CD4-positive, alpha-beta T cell treated with Interleukin-2 at 100 ng/mL for 4 hours (primary cell): ENCODE data around the gene LTK.
A peak's percentile ranks its signal among the peaks of the same experiment; 100 is the strongest.

Experiments used
- DNase-seq: peaks from one replicate; pipeline ENCODE4 v3.0.0-alpha.2; 2020; ENCODE audit warnings: low spot score

Gene LTK

GRCh38 chr15:41513506-41514227, at the start of gene LTK:
Gene LTK, minus strand, starts transcription at chr15:41513827. Its CDS starts 118 bp downstream, at chr15:41513709.
- peak; percentile 15 for DNase-seq

- DNase-seq, result no peak
Measured at GRCh38 chr15:41562784-41563198, 49.2 kb upstream of the LTK start.

DNA sequence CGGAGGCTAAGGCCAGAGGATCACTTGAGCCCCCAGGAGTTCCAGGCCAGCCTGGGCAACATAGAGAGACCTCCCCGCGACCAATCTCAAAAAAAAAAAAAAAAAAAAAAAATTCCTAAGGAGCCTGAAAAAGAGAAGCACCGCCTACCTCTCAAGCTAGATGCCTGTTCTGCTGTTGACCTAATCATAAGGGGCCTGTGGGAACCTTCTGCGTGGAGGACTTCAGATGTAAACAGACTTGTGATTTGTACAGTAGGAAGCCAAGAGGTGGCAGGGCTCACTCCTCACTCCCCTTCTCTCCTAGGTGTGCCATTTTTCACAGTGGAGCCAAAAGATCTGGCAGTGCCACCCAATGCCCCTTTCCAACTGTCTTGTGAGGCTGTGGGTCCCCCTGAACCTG, 48.6 kb upstream of the LTK start:
- no peak for DNase-seq

DNA sequence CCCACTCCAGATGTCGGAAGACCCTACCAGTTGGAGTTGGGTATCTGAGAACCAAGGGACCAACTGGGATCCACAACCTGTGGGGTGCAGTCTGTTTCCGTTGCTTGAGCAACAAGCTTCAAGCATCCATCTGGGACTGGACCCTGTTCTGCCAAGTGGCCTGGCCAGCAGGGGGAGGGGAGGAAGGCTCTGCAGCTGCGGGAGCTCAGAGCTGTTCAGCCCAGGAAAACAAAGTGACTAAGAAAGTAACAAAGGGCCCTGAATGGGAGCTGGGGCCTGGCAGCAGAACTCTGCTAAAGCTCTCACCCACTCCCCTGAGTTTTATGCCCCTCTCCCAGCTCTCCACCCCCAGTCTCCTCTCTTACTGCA, 48.1 kb upstream of the LTK start:
- DNase-seq, result no peak

GRCh38 chr15:41561104-41561776, 47.6 kb upstream of the LTK start:
- DNase-seq, result no peak

DNA sequence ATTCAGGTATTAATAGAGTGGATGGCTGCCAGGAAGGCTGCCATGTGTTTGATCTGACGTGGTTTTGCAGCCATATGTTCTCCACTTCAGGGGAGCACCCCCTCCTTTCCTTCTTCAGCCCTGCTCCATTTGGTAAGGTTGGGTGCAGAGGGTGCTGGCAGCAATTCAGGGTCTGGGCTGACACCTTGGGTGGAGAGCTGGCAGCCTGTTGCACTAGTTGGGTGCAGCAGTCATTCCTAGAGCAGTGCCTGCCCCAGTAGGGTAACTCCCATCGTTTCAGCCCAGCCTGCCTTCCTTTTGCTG, 46.9 kb upstream of the LTK start:
- DNase-seq, result no peak

DNA sequence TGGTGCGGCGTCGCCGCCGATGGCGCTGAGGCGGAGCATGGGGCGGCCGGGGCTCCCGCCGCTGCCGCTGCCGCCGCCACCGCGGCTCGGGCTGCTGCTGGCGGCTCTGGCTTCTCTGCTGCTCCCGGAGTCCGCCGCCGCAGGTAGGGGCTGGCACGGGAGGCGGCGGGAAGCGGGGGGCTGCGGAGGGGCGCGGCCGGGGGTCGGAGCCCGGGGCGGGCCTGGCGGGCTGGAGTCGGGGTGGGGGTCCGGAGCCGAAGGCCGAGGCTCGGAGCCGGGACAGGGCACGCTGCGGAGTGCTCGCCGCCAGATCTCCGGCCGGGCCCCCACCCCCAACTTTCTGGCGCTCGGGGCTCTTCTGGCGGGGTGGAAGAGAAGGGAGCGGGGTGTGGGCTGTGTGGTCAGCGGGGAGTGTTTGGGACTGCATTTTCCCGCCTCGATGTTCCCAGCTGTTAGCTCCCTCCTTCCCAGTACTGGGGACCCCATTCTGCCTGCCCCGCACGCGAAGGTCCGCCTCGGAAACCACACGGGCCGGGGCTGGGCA, 45.7 kb upstream of the LTK start:
- DNase-seq, result no peak

GRCh38 chr15:41558400-41559238, 45.0 kb upstream of the LTK start, which contains the start of gene TYRO3:
Gene TYRO3, plus strand, starts transcription at chr15:41559212. Its CDS starts 46 bp downstream, at chr15:41559258.
- peak; percentile 67 for DNase-seq

GRCh38 chr15:41557673-41558399, 44.2 kb upstream of the LTK start:
- DNase-seq, result peak; percentile 75

- DNase-seq, result no peak
Measured at GRCh38 chr15:41556677-41557076, 43.0 kb upstream of the LTK start.

DNA sequence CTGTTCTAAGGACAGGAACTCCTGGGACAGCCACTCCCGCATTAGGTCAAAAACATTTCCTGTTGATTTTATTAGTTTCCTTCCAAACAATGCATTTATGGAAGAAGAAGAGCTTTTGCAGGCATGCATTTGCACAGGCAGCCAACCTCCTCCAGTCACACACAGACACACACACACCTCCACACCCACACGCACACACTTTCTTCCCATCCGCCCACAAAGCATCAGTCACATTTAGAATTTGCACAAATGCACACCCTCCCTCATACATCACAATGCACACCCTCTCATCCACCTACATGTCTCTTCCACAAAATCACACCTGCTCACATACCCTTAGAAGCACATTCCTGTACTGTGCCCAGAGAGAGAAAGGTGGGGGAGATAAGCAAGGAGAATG, 41.3 kb upstream of the LTK start:
- no peak for DNase-seq

DNA sequence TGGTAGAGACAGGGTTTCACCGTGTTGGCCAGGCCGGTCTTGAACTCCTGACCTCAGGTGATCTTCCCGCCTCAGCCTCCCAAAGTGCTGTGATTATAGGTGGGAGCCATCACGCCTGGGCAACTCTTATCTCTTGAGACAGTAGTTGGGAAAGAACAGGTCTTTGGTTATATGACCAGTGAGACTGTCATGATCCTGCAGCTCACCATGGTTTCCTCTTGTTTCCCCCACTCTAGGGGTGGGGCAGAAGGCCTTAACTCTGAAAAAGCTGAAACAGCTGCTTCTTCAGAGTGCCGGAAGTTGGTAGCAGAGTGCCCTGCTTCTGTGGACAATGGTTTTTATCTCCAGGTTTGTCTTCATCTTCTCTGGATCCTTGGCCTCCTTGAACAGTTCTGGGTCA, 40.7 kb upstream of the LTK start:
- no peak for DNase-seq

DNA sequence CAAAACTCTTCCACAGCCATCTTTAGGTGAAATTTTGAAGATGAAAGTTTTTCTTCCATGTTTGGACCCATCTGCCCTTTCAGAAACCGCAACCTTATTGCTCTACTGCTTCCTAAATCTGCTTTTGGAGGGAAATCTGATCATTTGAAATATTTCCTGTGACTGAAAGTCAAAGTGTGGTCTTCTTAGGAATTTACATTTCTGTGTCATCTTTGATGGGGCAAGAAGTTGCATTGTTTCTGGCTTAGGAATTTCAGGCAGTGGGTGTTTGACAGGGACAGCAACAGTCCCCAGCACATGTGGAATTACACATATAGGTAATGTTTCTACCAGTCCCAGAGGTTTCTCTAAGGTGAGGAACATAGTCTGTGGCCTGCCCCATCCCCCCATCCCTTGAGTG, 40.1 kb upstream of the LTK start:
- no peak for DNase-seq

DNA sequence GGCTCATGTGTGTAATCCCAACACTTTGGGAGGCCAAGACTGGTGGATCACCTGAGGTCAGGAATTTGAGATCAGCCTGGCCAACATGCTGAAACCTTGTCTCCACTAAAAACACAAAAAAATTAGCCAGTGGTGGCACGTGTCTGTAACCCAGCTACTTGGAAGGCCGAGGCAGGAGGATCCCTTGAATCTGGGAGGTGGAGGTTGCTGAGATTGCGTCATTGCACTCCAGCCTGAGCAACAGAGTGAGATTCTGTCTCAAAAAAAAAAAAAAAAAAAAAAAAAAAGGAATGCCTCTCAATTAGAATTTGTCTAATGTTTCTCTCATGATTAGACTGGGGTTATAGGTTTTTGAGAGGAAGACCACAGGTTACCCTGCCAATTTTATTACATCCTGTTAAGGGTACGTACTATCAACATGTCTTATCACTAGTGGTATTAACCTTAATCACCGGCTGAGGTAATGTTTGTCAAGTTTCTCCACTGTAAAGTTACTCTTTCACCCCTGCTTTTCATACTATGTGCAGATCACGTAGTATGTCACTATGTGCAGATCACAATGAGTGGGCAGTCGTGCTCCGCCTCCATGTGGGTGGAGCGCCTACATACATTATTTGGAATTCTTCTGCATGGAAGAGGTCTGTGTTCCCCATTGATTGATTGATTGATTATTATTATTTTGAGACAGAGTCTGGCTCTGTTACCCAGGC, 36.6 kb upstream of the LTK start:
- no peak for DNase-seq

DNA sequence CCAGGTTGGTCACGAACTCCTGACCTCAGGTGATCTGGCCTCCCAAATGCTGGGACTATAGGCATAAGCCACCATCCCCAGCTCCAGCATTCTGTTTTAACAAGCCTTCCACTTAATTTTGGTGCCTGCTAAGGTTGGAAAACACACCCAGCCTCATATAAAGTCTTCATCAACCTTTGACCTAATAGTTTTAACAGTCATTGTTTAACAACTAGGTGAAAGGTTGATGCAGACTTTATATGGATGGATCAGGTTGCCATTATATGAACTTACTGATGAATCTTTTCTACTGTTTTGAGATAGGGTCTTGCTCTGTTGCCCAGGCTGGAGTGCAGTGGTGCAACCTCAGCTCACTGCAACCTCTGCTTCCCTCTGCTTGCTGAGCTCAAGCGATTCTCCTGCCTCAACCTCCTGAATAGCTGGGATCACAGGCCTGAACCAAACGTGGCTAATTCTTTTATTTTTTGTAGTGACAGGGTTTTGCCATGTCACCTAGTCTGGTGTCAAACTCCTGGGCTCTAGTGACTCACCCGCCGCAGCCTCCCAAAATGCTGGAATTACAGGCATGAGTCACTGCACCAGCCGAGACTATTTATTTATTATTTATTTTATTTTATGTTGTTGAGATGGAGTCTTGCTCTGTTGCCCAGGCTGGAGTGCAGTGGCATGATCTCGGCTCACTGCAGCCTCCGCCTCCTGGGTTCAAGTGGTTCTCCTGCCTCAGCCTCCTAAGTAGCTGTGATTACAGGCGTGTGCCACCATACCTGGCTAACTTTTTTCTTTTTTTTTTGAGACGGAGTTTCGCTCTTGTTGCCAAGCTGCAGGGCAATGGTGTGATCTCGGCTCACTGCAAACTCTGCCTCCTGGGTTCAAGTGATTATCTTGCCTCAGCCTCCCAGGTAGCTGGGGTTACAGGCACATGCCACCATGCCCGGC, 33.5 kb upstream of the LTK start:
- DNase-seq, result no peak

GRCh38 chr15:41545218-41545617, 31.6 kb upstream of the LTK start:
- DNase-seq, result no peak

GRCh38 chr15:41544650-41545015, 31.0 kb upstream of the LTK start:
- DNase-seq, result no peak

- DNase-seq, result no peak
Measured at GRCh38 chr15:41543521-41543870, 29.9 kb upstream of the LTK start.

DNA sequence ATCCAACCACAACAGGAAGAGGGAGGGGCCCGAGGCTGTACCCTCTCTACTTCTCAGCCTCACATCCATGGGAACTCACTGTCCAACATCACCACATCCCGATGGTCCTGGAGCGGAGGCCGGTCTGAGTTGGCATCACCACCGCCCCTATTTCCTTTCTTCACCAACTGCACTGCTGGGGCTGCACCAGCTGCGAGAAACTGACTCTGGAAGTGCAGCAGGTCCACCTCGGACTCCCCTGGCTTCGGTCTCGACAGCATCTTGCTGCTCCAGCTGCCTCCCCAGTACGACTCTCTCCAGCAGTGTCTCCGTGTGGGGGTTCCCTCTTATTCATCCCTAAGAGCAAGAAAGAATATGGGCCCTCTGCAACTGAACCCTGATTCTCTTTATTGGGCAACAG, 23.2 kb upstream of the LTK start:
- DNase-seq, result no peak

DNA sequence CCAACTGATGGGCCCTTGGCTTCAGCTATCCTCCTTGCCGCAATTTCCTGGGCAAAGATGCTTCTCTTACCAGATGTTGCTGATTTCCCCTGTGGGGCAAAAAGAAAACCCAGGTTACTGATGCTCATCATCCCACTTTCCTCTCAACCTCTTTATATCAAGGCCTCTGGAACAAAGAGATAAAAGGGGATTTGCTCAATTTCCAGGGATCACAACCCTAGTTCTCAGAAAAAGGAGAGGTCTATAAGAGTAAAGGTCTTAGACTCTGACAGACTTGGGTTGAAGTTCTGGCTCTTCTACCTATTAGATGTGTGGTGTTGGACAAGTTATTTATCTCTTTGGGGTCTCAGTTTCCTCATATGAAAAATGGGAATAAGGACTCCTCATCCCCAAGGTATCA, 21.9 kb upstream of the LTK start:
- no peak for DNase-seq
